Fibroblast of skin of back (primary cell): ENCODE results near the gene ZNF442. TPM values are rescaled to one million over a fixed set of nuclear protein-coding genes. Genes with fewer than 3 reads are reported as not detected.
"Not testable (repeated sequence)": the region's sequence is repeated elsewhere in the genome, so short reads cannot be mapped to it uniquely, and the experiment has no call there.

ENCODE experiments used
- DNase-seq: peaks from one replicate; pipeline ENCODE4 v3.0.0-alpha.2; 2013
- polyA plus RNA-seq, 2 experiments: library from polyadenylated mRNA; unstranded; fragments of 120-200 nt; gene quantifications; one replicate each; pipeline ENCODE4 v1.2.1, GENCODE V29; 2013; ENCODE audit not compliant: insufficient read length in 2 of 2

ZNF442 gene
- 0.50 TPM for polyA plus RNA-seq (2013, experiment 1 of 2; ENCODE audit: insufficient read length)
- 0.99 TPM for polyA plus RNA-seq (2013, experiment 2 of 2; ENCODE audit: insufficient read length)

GRCh38 chr19:12365236-12366162 lies at the start of gene ZNF442:
Gene ZNF442, minus strand, starts transcription at chr19:12365683. Its CDS starts 2,052 bp downstream, at chr19:12363631.
- peak; percentile 97 for DNase-seq

DNA sequence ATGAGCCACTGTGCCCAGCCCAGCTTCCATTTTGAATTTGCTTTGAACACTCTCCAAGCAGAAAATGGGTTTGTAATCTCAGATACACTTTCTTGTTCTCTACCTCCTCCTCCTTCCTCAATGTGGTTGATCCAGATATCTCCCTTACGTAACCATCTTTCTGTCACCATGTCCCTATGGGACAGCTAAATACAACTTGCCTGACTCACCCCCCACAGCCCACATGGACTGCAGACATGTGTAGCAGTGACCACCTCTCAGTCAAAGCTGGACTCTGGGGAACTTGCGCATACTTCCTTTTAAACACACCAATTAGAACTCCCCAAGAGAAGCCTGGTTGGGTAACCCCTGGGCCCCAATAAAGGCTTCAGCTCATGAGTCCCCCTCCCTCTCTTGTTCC lies 46.4 kb upstream of the ZNF442 start:
- no peak for DNase-seq

GRCh38 chr19:12400633-12401502 lies 35.4 kb upstream of the ZNF442 start, which contains the start of gene ZNF799:
Gene ZNF799, minus strand, starts transcription at chr19:12401271. Its CDS starts 201 bp downstream, at chr19:12401070.
- DNase-seq: peak; percentile 96

GRCh38 chr19:12399901-12400632 lies 34.6 kb upstream of the ZNF442 start:
- DNase-seq: peak; percentile 26

DNA sequence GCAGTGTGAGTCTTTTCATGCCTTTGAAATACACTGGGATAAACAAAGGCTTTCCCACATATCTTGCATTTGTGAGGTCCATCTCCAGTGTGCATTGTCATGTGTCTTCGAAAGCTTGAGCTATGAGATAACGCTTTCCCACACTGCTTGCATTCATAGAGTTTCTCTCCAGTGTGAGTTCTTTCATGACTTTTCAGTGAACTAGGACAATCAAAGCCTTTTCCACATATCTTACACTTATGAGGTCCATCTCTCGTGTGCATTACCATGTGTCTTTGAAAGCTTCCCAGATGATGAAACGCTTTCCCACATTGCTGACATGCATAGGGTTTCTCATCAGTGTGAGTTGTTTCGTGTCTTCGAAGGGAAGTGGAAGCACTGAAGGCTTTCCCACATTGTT lies 25.7 kb upstream of the ZNF442 start:
- not testable (repeated sequence) for DNase-seq

- DNase-seq: not testable (repeated sequence)
These were observed 20.9 kb upstream of the ZNF442 start for GRCh38 chr19:12386365-12386764.

DNA sequence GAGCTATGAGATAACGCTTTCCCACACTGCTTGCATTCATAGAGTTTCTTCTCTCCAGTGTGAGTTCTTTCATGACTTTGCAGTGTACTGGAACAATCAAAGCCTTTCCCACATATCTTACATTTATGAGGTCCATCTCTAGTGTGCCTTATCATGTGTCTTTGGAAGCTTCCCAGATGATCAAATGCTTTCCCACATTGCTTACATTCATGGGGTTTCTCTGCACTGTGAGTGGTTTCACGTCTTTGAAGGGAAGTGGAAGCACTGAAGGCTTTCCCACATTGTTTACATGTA lies 14.9 kb upstream of the ZNF442 start:
- no peak for DNase-seq

GRCh38 chr19:12379732-12380443 lies 14.4 kb upstream of the ZNF442 start:
- DNase-seq: no peak

DNA sequence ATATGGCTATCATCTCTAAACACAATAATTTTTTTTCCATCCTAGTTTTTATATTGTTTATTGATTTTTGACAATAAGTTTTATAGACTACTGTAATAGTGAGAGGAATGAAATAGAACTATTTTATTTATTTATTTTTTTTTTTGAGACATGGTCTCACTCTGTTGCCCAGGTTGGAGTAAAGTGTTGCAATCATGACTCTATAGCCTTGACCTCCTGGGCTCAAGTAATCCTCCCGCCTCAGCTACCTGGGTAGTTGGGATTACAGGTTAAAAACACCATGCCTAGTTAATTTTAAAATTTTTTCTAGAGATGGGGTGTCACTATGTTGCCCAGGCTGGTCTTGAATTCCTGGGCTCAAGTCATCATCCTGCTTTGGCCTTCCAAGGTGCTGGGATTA lies 8.5 kb upstream of the ZNF442 start:
- no peak for DNase-seq

DNA sequence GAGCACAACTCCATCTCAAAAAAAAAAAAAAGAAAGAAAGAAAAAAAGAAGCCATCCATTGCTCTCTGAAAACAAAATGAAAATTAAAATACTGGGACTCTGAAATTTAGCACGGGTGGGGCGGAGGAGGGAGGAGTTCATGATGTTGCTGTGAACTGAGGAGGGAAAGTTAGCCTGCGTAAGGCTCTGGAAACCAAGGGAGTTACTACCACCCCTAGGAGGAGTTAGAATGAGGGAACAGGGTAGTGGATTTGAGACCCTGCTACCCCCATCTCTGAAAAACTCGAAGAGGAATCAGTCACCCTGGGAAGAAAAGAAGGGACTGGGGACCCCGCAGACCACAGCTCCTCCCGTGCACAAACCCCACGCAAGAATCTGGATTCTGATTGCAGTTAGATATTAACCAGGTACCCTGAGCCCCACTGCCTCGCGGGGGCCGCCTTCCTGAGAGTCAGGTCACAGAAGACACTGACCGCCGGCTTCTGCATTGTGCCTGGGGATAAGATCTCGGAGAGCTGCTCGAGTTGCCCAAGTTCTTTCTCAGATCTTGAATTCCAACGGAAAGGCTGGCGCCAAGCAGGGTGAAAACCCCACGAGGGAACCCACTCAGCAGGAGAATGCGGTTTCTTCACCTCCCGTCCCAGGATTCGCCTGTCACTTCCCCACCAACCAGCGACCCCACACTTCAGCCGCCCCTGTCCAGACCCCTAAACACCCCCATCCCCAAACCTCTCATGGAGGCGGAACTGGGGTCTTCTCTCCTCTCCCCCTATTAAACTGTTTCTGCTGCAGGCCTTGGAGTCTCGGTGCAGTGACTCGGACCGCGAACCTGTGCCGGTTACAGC lies 870 bp downstream of the ZNF442 start:
- DNase-seq: peak; percentile 5

DNA sequence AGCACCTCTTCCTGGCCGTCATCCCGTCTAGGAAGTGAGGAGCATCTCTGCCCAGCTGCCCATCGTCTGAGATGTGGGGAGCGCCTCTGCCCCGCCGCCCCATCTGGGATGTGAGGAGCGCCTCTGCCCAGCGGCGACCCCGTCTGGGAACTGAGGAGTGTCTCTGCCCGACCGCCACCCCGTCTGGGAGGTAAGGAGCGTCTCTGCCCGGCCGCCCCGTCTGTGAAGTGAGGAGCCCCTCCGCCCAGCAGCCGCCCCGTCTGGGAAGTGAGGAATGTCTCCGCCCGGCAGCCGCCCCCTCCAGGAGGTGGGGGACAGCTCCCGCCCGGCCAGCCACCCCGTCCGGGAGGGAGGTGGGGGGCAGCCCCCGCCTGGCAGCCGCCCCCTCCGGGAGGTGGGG lies 3.2 kb downstream of the ZNF442 start:
- not testable (repeated sequence) for DNase-seq

DNA sequence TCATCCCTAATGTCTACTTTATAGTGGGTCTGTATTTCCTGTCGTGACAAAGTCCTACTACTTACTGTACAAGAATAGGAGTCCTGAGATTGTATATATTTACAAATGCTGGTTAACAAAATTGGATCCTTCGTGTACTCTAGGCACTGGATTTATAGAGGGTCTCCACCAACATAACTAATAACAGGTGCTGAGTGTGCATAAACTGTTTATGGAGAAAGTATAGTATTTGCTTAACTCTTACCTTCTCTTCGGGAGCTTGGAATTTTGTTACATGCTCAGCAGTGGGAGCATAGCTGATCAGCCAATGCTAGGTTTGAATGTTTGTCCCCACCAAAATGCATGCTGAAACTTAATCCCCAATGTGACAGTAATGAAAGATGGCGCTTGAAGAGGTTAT lies 12.1 kb downstream of the ZNF442 start:
- no peak for DNase-seq

- no peak for DNase-seq
These were observed 14.6 kb downstream of the ZNF442 start for GRCh38 chr19:12350890-12351197.

- no peak for DNase-seq
These were observed 15.1 kb downstream of the ZNF442 start for GRCh38 chr19:12350185-12350889.

DNA sequence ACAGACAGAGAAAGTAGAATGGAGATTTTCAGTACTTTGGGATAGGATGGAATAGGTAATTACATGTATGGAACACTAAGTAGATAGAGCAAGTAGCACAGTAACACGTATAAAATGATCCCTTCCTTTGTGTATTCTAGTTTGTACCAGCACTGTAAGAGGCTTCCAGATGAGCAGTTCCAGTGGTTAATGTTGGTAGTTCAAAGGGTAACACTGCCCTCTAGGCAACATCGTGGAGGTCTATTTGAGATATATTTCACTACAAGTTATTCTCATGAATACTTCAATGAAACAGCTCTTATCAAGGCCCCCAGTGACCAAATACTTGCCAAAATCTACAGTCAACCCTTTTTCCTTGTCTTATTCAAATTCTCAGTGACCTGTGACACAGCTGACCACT lies 18.6 kb downstream of the ZNF442 start:
- no peak for DNase-seq

DNA sequence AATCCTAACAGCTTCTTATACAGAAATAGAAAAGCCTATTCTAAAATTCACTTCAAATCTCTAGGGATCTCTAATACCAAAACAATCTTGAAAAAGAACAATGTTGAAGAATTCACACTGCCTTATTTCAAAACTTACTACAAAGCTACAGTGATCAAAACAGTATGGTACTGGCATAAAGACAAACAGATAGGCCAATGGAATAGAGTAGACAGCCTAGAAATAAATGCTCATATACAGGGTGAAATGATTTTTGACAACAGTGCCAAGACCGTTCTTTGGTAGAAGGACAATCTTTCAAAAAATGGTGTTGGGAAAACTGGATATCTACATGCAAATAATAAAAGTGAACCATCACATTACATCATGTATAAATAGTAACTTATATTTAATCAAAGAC lies 20.3 kb downstream of the ZNF442 start:
- DNase-seq: no peak

DNA sequence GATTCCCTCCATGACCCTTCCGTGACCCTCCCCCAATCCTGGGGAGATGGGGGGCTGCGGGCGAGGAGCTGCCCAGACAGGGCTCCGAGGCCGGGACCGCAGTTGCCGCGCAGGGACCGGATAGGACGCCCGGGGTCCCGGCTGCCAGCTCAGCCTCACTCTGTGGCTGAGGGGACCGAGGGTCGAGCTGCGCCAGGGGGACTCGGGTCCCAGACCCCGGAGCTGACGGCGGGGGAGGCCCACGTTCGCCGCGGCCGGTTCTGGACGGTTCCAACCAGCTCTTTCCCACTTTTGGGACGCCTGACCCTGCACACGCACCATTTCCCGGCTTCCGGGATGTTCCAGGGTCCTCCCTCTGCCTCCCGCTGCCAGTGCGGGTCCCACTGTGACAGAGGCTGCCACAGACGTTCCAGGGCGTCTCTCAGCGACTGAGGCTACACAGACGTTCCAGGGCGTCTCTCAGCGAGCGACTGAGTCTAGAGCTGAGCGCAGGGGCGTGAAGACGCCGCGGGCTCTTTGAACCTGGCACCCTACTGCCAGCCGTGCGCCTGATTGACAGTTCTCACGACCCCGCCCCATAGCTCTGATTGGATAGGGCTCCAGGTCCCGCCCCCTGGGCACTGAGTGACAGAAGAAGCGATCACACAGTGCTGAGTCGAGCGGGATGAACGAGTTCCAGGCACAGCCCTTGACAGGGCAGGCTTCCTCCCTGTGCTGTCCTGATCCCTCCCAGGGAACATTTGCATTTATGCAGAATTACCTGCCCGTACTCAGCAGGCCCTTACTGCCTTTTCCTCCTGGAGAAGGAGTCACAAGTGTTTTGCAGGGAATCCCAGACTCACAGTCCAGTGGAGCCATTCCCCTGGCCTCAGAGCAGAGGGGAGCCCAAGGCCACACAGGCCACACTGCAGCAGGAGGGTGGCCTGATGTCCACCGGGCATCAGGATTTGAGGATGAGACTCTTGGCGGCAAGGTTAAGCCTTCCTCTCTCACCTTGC lies 32.0 kb downstream of the ZNF442 start, which contains the start of gene ZNF563:
Gene ZNF563, minus strand, starts transcription at position 472 of the 998 bp plus-strand sequence. Its CDS starts 151 bp downstream, at position 321.
- DNase-seq: peak; percentile 91

DNA sequence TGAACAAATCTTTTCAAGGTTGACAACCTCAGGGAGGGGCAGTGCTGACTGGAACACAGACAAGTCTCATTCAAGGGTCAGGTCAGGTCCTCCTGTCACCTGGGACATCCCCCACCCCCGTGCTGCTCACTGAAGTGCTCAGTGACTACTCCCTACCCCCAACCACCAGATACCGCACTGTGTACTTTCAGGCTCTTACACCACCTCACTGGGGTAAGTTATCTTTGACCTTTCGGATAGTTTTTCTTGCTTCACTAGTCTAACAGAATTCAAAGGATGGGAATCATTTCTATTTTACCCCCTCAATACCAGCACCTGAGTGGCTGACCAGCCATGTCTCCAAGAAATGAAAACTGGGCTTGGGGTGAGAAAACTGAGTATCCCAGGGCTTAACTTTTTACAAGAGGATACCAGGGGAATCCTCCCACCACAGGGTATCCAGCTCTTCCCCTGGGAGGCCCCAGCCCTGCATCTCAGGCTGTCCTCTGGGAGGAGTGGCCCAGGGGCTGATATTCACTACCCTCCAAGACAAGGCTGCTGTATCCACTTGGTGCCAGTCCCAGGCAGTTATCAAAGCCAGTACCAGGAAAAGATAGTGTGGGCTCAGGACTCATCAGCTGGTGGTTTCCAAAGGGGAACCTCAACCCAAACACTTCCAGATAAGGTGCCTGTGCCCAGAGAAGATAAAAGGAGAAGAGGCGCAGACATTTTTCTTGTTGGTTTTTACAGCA lies 34.1 kb downstream of the ZNF442 start:
- no peak for DNase-seq
